ENCODE results near the gene TIMMDC1. TPM values are rescaled to one million over a fixed set of nuclear protein-coding genes. Genes with fewer than 3 reads are reported as not detected.

Gene TIMMDC1
- total RNA-seq, 1 donor from 2014 or later = 349 TPM

Other genes with a start within 250 kb of the TIMMDC1 start
- gene ARHGAP31, start 204.2 kb upstream of the TIMMDC1 start, total RNA-seq = 41.7 TPM
- gene TMEM39A, start 34.9 kb upstream of the TIMMDC1 start, total RNA-seq = 17.5 TPM
- gene POGLUT1, start 29.6 kb upstream of the TIMMDC1 start, total RNA-seq = 6.4 TPM
- not detected for gene CD80, start 61.1 kb downstream of the TIMMDC1 start, total RNA-seq
- 10.3 TPM for gene ADPRH, start 80.9 kb downstream of the TIMMDC1 start, total RNA-seq
- gene PLA1A, start 99.3 kb downstream of the TIMMDC1 start, total RNA-seq = 1.3 TPM
- gene POPDC2, start 162.0 kb downstream of the TIMMDC1 start, total RNA-seq = 586 TPM
- 177 TPM for gene COX17, start 178.9 kb downstream of the TIMMDC1 start, total RNA-seq
- 0.45 TPM for gene CFAP91, start 204.5 kb downstream of the TIMMDC1 start, total RNA-seq